Measurements from ENCODE around the gene SAMMSON.

The SAMMSON gene

GRCh38 chr3:69999140-70000027 lies at the start of gene SAMMSON:
Gene SAMMSON (plus strand): TSS chr3:69999733.
- no peak for DNase-seq (ENCODE audit: low read depth, low spot score)

- DNase-seq (ENCODE audit: low read depth, low spot score): no peak
Measured at GRCh38 chr3:69951616-69952015, 47.9 kb upstream of the SAMMSON start.

GRCh38 chr3:69959581-69959980 lies 40.0 kb upstream of the SAMMSON start:
- DNase-seq (ENCODE audit: low read depth, low spot score): no peak

GRCh38 chr3:69961706-69962439 lies 37.7 kb upstream of the SAMMSON start:
- no peak for DNase-seq (ENCODE audit: low read depth, low spot score)

- no peak for DNase-seq (ENCODE audit: low read depth, low spot score)
Measured at GRCh38 chr3:69963643-69964042, 35.9 kb upstream of the SAMMSON start.

- DNase-seq (ENCODE audit: low read depth, low spot score): no peak
Measured at GRCh38 chr3:69967156-69967555, 32.4 kb upstream of the SAMMSON start.

GRCh38 chr3:69970827-69971226 lies 28.7 kb upstream of the SAMMSON start:
- no peak for DNase-seq (ENCODE audit: low read depth, low spot score)

GRCh38 chr3:69972672-69973071 lies 26.9 kb upstream of the SAMMSON start:
- DNase-seq (ENCODE audit: low read depth, low spot score): no peak

GRCh38 chr3:69976021-69976420 lies 23.5 kb upstream of the SAMMSON start:
- DNase-seq (ENCODE audit: low read depth, low spot score): no peak

GRCh38 chr3:69983546-69984265 lies 15.8 kb upstream of the SAMMSON start:
- no peak for DNase-seq (ENCODE audit: low read depth, low spot score)

GRCh38 chr3:69985266-69985665 lies 14.3 kb upstream of the SAMMSON start:
- no peak for DNase-seq (ENCODE audit: low read depth, low spot score)

GRCh38 chr3:69986419-69986818 lies 13.1 kb upstream of the SAMMSON start:
- no peak for DNase-seq (ENCODE audit: low read depth, low spot score)

- no peak for DNase-seq (ENCODE audit: low read depth, low spot score)
Measured at GRCh38 chr3:69987833-69988232, 11.7 kb upstream of the SAMMSON start.

GRCh38 chr3:69993757-69994156 lies 5.8 kb upstream of the SAMMSON start:
- no peak for DNase-seq (ENCODE audit: low read depth, low spot score)

- no peak for DNase-seq (ENCODE audit: low read depth, low spot score)
Measured at GRCh38 chr3:69994919-69995318, 4.6 kb upstream of the SAMMSON start.

GRCh38 chr3:69997631-69998307 lies 1.8 kb upstream of the SAMMSON start:
- no peak for DNase-seq (ENCODE audit: low read depth, low spot score)

GRCh38 chr3:69998759-69999139 lies 784 bp upstream of the SAMMSON start:
- no peak for DNase-seq (ENCODE audit: low read depth, low spot score)

- DNase-seq (ENCODE audit: low read depth, low spot score): no peak
Measured at GRCh38 chr3:70000028-70000410, 486 bp downstream of the SAMMSON start.

GRCh38 chr3:70000563-70001081 lies 1.1 kb downstream of the SAMMSON start:
- DNase-seq (ENCODE audit: low read depth, low spot score): no peak

- no peak for DNase-seq (ENCODE audit: low read depth, low spot score)
Measured at GRCh38 chr3:70003119-70003518, 3.6 kb downstream of the SAMMSON start.

- DNase-seq (ENCODE audit: low read depth, low spot score): no peak
Measured at GRCh38 chr3:70006089-70006488, 6.6 kb downstream of the SAMMSON start.

Data from activated CD4-positive, CD25-positive, alpha-beta regulatory T cell treated with anti-CD3 and anti-CD28 coated beads, Interleukin-2, amount 50 U/mL, for 16 hours (primary cell).